ENCODE measurements around the gene LEKR1. TPM values are rescaled to one million over a fixed set of nuclear protein-coding genes. Genes with fewer than 3 reads are reported as not detected.

Gene LEKR1
- polyA plus RNA-seq, 1 donor from 2014 or later: 2.7 TPM

- Histone ChIP-seq H3K79me2 (replicated peaks; ENCODE audit: insufficient read depth, low read length) (no peaks in the 10 kb centered on the region), H3K4me2 (ENCODE audit: low read length) (no peak overlapping the region), H3K36me3 (ENCODE audit: insufficient read depth, low read length) (no peaks in the 10 kb centered on the region), H3K27me3 (ENCODE audit: insufficient read depth, low read depth, low read length) (no peaks in the 10 kb centered on the region), H3K9me3 (ENCODE audit: low read length) (no peaks in the 10 kb centered on the region), H3F3A (ENCODE audit: insufficient read depth, low read length, poor library complexity, severe bottlenecking) (no peaks in the 10 kb centered on the region), H3K9ac (ENCODE audit: low read length) (no peak overlapping the region), H3K9me2 (ENCODE audit: insufficient read depth, low read length) (no peaks in the 10 kb centered on the region), H3K27ac (ENCODE audit: low read length) (no peak overlapping the region), H4K20me1 (ENCODE audit: insufficient read depth) (no peaks in the 10 kb centered on the region), H2AFZ (ENCODE audit: low read depth, low read length) (no peak overlapping the region), H3K4me3 (ENCODE audit: low read length) (no peak overlapping the region)
- TF ChIP-seq RAD21 (conservative IDR thresholded peaks at IDR 0.05): no peak
- TF ChIP-seq POLR2AphosphoS5 (IDR thresholded peaks at IDR 0.05): no peak
- no peak for TF ChIP-seq CTCF (IDR thresholded peaks at IDR 0.05; ENCODE audit: poor library complexity, severe bottlenecking)
Measured at GRCh38 chr3:157075693-157076420, 249.7 kb downstream of the LEKR1 start.

- no peak overlapping the region for H3K4me2 ChIP-seq (ENCODE audit: low read length)
- H3K79me2 ChIP-seq (replicated peaks; ENCODE audit: insufficient read depth, low read length): no peaks in the 10 kb centered on the region
- no peak overlapping the region for H3K4me3 ChIP-seq (ENCODE audit: low read length)
- no peaks in the 10 kb centered on the region for H4K20me1 ChIP-seq (ENCODE audit: insufficient read depth)
- H2AFZ ChIP-seq (ENCODE audit: low read depth, low read length): no peak overlapping the region
- no peaks in the 10 kb centered on the region for H3F3A ChIP-seq (ENCODE audit: insufficient read depth, low read length, poor library complexity, severe bottlenecking)
- no peak overlapping the region for H3K27ac ChIP-seq (ENCODE audit: low read length)
- no peak overlapping the region for H3K9ac ChIP-seq (ENCODE audit: low read length)
- H3K27me3 ChIP-seq (ENCODE audit: insufficient read depth, low read depth, low read length): no peaks in the 10 kb centered on the region
- TF ChIP-seq POLR2AphosphoS5 (IDR thresholded peaks at IDR 0.05) (no peak), TAF1 (IDR thresholded peaks at IDR 0.05; ENCODE audit: low read depth) (no peak), CTCF (IDR thresholded peaks at IDR 0.05; ENCODE audit: poor library complexity, severe bottlenecking) (no peak), EP300 (conservative IDR thresholded peaks at IDR 0.05; ENCODE audit: poor library complexity, severe bottlenecking) (no peak), REST (IDR thresholded peaks at IDR 0.05; ENCODE audit: borderline replicate concordance) (no peak), SMC3 (conservative IDR thresholded peaks at IDR 0.05; ENCODE audit: poor library complexity) (no peak), RAD21 (conservative IDR thresholded peaks at IDR 0.05) (no peak), MXI1 (conservative IDR thresholded peaks at IDR 0.05; ENCODE audit: poor library complexity, severe bottlenecking) (no peak), EZH2 (IDR thresholded peaks at IDR 0.05; ENCODE audit: borderline replicate concordance, insufficient read depth, low read length, poor library complexity, severe bottlenecking) (no peak)
- H3K9me3 ChIP-seq (ENCODE audit: low read length): no peaks in the 10 kb centered on the region
- H3K36me3 ChIP-seq (ENCODE audit: insufficient read depth, low read length): no peaks in the 10 kb centered on the region
- no peaks in the 10 kb centered on the region for H3K9me2 ChIP-seq (ENCODE audit: insufficient read depth, low read length)
Measured at GRCh38 chr3:157077565-157077991, 251.4 kb downstream of the LEKR1 start.

All from neural cell (in vitro differentiated cells).